OCI-LY1 (cell line): Measurements from ENCODE around the gene TCF7.

Experiments used
- EZH2 ChIP-seq: fragments of 200-600 bp; sonication (generic), shearing (Covaris generic); IDR thresholded peaks from 2 replicates; pipeline ENCODE4 v1.8.0; 2017; ENCODE audit warnings: borderline replicate concordance, mixed run types, mild to moderate bottlenecking, antibody characterized with exemption, low read length, moderate library complexity, mixed read lengths
- TF ChIP-seq, protein P1 (sequence below): fragments of 200-600 bp; sonication (generic), shearing (Covaris generic); IDR thresholded peaks from 2 replicates; pipeline ENCODE4 v1.5.1; 2017; ENCODE audit warnings: mild to moderate bottlenecking, antibody characterized with exemption, low read length, moderate library complexity, mixed read lengths

DNA sequence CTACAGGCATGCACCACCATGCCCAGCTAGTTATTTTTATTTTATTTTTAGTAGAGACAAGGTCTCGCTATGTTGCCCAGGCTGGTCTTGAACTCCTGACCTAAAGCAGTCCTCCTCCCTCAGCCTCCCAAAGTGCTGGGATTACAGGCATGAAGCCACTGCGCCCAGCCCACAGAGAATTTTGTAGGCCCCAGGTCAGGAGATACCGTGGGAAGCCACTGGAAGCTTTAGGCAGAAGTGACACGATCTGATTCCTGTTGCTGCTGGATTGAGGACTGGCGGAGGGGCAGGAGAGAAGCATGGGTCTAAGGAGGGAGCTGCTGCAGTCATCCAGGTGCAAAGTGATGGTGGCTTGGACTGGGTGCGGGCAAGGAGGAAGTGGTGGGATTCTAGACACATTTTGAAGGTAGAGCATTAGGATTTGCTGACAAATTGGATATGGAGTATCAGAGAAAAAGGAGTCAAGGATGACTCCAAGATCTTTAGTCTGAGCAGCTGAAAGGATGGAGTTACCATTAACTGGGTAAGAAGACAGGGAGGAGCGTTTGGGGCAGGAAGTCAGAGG is 20.7 kb downstream of the TCF7 start:
- TF ChIP-seq, protein P1, sequence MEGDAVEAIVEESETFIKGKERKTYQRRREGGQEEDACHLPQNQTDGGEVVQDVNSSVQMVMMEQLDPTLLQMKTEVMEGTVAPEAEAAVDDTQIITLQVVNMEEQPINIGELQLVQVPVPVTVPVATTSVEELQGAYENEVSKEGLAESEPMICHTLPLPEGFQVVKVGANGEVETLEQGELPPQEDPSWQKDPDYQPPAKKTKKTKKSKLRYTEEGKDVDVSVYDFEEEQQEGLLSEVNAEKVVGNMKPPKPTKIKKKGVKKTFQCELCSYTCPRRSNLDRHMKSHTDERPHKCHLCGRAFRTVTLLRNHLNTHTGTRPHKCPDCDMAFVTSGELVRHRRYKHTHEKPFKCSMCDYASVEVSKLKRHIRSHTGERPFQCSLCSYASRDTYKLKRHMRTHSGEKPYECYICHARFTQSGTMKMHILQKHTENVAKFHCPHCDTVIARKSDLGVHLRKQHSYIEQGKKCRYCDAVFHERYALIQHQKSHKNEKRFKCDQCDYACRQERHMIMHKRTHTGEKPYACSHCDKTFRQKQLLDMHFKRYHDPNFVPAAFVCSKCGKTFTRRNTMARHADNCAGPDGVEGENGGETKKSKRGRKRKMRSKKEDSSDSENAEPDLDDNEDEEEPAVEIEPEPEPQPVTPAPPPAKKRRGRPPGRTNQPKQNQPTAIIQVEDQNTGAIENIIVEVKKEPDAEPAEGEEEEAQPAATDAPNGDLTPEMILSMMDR: no peak
- TF ChIP-seq EZH2: no peak
